Activated CD8-positive, alpha-beta memory T cell treated with anti-CD3 and anti-CD28 coated beads for 36 hours (primary cell): ENCODE measurements around the gene SLC35G1. TPM values are rescaled to one million over a fixed set of nuclear protein-coding genes. Genes with fewer than 3 reads are reported as not detected.

Experiments used
- CTCF ChIA-PET: fragments of 350-600 bp; sonication (Branson Sonifier 250); formaldehyde crosslinking; loops from one replicate; lab custom pipeline; 2021; ENCODE audit warnings: antibody characterized with exemption; lab: Charles Lee
- POLR2A ChIA-PET: fragments of 350-600 bp; sonication (Branson Sonifier 250); formaldehyde crosslinking; loops from one replicate; lab custom pipeline; 2021; ENCODE audit warnings: antibody characterized with exemption; lab: Charles Lee
- total RNA-seq, 2 experiments: library from RNA; stranded (reverse); gene quantifications; one replicate each; pipeline ENCODE4 v1.2.3, GENCODE V29; 2021

The SLC35G1 gene
- total RNA-seq, 2 experiments from 2014 or later, result 5.4 to 5.5 TPM

GRCh38 chr10:93874309-93875031, 19.3 kb upstream of the SLC35G1 start:
- POLR2A ChIA-PET, result no interaction called here
- CTCF ChIA-PET, result no interaction called here

DNA sequence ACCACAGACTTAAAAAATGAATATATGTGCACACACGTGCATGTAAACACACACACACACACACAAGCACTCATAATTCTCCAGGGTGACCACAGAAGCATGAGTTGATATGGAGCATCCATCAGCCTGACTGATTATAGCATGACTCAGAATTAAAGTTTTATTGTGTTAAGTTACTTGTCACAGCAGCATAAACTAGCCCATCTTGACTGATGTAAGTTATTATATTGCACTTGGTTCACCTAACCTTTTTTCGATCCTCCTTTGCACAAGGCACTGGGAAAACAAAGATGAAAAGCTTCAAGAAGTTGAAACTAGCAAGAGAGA, 18.8 kb upstream of the SLC35G1 start:
- ChIA-PET POLR2A (no interaction called here), CTCF (no interaction called here)

GRCh38 chr10:93876381-93876780, 17.4 kb upstream of the SLC35G1 start:
- CTCF ChIA-PET, result no interaction called here
- POLR2A ChIA-PET, result no interaction called here

DNA sequence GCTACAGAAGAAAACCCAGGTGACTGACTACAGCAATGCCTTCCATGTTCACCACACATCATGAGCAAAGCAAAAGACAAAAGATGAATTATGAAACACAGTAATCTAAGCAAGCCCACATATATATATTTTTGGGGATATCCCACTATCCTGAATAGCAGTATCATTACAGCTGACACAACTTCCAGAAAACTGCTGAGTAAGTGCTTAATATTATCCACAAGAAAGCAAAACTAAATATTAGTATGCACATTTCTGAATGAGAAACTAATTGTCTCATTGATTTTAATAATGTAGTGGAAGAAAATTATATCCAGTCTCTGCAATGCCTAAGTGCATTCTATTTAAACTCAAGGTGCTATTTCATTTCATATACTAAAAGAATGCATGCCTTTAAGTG, 14.5 kb upstream of the SLC35G1 start:
- ChIA-PET CTCF (no interaction called here), POLR2A (no interaction called here)

DNA sequence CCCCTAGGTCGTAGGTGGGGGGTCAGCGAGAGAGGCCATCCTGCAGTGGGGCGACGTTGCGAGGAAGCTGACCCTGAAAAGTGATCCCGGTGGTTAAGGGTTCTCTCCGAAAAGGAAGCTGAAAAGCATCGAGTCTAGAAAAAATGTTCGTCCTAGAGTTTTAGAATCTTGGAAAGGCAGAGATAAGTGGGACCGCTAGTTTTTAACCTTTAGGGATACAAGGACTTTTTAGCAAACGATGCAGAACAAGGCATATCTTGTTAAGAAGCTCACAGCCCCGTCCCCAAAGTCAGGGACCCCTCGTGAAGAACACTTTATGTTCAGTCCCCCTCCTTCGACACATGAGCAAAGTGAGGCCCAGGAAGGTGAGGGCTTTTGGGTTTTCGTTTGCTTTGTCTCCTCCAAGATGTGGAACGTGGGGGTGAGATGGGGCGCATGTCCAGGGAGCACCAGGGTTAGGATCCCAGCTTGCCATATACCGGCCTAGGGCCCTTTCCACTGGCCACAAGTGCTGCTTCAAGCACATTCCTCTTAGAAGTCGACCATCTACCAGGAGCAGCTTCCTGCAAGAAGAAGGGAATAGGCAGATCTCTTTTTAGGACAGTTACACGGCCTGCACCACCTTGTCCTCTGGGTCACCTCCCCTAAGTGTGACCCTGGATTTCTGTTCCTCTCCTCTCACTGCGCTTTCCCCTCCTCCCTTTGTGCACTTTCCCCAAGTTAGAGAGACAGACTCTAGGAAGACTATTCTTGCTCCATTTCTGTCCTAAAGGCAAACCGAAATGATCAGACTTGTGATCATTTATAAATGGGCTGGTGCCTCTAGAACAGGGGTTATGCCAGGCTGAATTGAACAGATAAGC, 969 bp downstream of the SLC35G1 start:
- CTCF ChIA-PET, result no interaction called here
- POLR2A ChIA-PET, result interaction anchor here (0.8 kb wide), 1 partner anchor 12 kb away, joined by 3 read pairs; no protein-coding TSS in a partner anchor

- ChIA-PET POLR2A (no interaction called here), CTCF (no interaction called here)
Measured at GRCh38 chr10:93897070-93897780, 3.4 kb downstream of the SLC35G1 start.

DNA sequence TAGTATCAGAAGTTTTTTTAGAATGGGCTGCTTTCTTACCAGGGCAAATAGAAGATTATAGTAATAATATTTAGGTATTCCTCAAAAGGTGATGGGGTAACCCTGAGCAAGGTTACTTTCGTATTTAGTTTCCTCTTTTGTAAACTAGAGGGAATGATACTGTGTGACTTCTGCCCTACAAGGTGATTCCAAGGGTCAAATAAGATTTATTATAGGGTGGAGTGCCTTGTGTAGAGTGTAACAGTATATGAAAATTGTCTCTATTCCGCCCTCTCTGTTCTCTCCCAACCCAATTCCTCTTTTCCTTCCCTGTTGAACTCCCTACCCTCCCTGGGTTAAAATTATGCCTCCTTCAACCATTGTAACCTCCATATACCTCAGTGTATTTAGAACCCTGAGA, 5.3 kb downstream of the SLC35G1 start:
- CTCF ChIA-PET, result no interaction called here
- POLR2A ChIA-PET, result no interaction called here

- POLR2A ChIA-PET, result no interaction called here
- CTCF ChIA-PET, result interaction anchor here (1.4 kb wide), 1 partner anchor 74 kb away, joined by 3 read pairs; no protein-coding TSS in a partner anchor
Measured at GRCh38 chr10:93903051-93903450, 9.3 kb downstream of the SLC35G1 start.

DNA sequence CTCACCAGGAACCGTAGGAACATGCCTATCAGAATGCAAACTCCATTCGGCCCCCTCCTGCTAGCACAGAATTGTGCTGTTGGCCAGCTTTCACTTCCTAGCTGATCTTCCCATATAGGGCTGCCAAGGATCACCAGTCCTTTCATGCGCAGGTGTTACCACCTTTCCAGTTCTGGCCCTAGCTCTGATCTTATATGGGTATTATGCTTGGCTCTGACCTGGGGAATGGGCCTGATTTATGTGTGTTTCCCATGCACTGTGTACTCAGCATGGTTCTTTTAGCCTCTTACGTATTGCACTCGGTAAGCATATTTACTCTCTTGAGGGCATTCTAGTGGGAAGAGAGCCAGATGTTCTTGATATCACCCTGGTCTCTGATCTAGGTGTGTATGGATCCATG, 11.1 kb downstream of the SLC35G1 start:
- POLR2A ChIA-PET, result no interaction called here
- CTCF ChIA-PET, result no interaction called here

DNA sequence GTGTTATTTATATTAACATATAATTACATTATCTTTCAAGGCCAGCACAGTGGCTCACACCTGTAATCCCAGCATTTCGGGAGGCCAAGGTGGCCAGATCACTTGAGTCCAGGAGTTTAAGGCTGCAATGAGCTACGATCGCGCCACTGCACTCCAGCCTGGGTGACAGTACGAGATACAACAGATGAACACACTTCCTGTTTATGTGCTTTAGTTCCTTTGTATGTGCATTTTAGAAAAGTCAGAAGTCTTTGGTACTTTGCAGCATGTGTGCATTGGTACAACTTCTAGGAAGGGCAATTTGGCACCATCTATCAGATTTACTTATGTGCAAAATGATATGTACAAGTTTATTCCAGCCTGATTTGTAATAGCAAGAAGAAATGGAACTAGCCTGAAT, 13.3 kb downstream of the SLC35G1 start:
- POLR2A ChIA-PET, result interaction anchor here (0.8 kb wide), 1 partner anchor 13 kb away, joined by 3 read pairs; no protein-coding TSS in a partner anchor
- CTCF ChIA-PET, result no interaction called here

DNA sequence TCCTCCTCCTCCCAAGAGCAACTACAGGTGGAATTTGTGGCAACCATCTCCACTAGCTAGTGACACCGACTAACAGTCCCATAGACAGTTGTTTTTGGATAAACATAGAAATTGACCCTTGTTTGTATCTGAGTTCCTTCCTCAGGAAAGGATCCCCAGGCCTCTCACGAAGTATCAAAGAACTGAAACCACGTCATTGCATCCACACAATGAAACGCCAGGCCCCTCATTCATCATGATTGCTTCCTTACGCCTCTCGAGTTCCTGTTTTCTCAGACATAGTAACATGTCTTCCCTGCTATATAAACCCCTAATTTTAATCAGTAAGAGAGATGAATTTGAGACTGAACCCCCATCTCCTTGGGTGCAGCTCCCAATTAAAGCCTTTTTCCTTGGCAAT, 18.1 kb downstream of the SLC35G1 start:
- POLR2A ChIA-PET, result no interaction called here
- CTCF ChIA-PET, result no interaction called here

DNA sequence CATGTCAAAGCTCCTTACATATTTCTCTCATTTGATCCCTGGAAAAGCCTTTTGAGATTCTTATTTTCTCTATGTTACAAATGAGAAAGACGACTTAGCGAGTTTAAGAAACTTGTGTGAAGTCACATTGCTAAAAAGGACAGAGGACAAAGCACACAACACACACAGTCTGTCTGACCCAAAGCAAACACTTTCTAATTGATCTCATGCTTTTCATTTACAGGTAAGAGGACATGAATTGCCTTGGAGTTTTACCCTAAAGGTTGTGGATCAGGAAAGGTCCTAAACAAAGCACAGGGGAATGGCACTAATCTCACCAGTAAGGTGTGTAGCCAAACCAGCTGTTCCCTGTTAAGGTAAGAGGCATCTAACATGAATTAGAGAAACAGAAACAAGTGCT, 18.7 kb downstream of the SLC35G1 start:
- ChIA-PET POLR2A (no interaction called here), CTCF (no interaction called here)

- ChIA-PET POLR2A (no interaction called here), CTCF (no interaction called here)
Measured at GRCh38 chr10:93913706-93914105, 19.9 kb downstream of the SLC35G1 start.

GRCh38 chr10:93915598-93915997, 21.8 kb downstream of the SLC35G1 start:
- POLR2A ChIA-PET, result no interaction called here
- CTCF ChIA-PET, result no interaction called here

DNA sequence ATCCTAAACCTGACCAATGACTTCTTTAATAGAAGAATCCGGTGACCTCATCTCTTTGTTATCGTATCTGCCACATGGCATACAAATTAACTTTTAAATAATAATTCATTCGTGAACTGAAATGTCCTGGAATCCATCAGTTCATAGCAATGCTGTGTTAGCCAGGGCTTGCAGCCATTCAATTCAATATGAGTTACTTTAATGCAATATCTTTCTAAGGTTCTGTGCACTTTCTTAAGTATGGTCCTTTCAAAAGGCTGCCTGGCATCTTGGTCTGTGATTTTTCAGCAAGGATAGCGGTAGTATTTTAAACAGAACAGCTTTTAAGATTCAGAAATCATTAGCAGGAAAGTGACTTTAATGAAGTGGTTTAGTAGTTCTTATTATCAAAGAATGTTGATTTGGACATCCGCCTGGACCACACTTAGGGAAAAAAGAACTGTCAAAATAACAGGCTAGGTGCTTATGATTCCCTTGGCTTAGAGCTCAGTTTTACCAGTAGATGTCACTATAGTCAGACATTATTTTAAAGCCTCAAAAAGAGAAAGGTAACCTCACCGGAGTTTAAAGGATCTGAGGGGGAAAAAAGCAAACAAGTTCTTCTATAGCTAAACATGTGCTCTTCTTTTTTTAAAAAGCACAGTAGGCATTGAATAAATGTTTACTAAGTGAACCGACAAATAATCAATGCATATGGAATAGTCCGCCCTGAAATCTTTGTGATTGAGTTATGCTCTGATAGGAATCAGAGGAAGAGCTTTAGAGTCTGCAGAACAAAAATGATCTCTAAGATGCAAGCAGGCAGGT, 22.7 kb downstream of the SLC35G1 start:
- CTCF ChIA-PET, result no interaction called here
- POLR2A ChIA-PET, result no interaction called here

- CTCF ChIA-PET, result no interaction called here
- POLR2A ChIA-PET, result no interaction called here
Measured at GRCh38 chr10:93917064-93917391, 23.2 kb downstream of the SLC35G1 start.

GRCh38 chr10:93917821-93918220, 24.0 kb downstream of the SLC35G1 start:
- CTCF ChIA-PET, result no interaction called here
- POLR2A ChIA-PET, result no interaction called here

DNA sequence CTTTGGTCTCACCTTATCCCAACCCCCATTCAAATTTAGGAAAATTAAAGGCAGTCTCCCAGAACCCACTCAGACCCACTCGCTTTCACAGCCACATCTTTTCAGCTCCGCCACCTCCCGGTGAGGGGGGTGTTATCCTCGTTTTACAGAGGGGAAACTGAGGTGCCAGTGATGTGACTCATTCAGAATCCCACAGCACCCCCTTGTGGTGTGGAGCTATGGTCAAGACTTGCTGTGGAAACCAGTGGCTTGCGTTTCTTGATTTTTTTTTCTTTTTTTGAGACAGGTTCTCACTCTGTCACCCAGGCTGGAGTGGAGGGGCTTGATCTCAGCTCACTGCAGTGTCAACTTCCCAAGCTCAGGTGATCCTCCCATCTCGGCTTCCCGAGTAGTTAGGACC, 27.6 kb downstream of the SLC35G1 start:
- ChIA-PET POLR2A (no interaction called here), CTCF (no interaction called here)

GRCh38 chr10:93926613-93927012, 32.8 kb downstream of the SLC35G1 start:
- ChIA-PET POLR2A (no interaction called here), CTCF (no interaction called here)

DNA sequence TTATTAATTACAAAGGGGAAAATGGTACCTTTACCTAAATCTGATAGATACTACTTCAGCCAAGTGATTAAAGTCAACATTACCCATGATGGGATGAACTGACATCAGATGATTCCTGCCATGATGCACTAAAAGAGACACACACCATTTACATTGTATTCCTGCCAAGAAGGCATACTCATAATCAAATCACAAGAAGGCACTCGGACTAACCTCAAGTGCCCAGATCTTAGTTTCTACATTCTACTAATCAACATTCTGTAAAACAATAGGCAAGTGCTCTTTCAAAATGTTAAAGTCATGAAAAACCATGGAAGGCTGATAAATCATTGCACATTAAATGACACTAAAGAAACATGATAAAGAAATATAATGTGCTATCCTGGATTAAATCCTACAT, 44.4 kb downstream of the SLC35G1 start:
- CTCF ChIA-PET, result no interaction called here
- POLR2A ChIA-PET, result no interaction called here
